Ectodermal cell (in vitro differentiated cells): ENCODE data around the gene CDC73.
"Not testable (repeated sequence)": the region's sequence is repeated elsewhere in the genome, so short reads cannot be mapped to it uniquely, and the experiment has no call there.

Source experiments
- H3K27ac ChIP-seq: 2 replicates; pipeline ENCODE4 v1.7.0; 2013; ENCODE audit warnings: mild to moderate bottlenecking, low read depth, low read length; ENCODE audit not compliant: insufficient read depth, poor library complexity, severe bottlenecking
- H3K27me3 ChIP-seq: 2 replicates; pipeline ENCODE4 v1.7.0; 2013; ENCODE audit warnings: mild to moderate bottlenecking, low read length; ENCODE audit not compliant: insufficient read depth, control insufficient read depth, poor library complexity, severe bottlenecking
- H3K36me3 ChIP-seq: one replicate; pipeline ENCODE4 v1.7.0; 2013; ENCODE audit warnings: low read length; ENCODE audit not compliant: control insufficient read depth, insufficient read depth
- H3K4me1 ChIP-seq: one replicate; pipeline ENCODE4 v1.7.0; 2013; ENCODE audit warnings: low read length; ENCODE audit not compliant: control insufficient read depth, insufficient read depth
- H3K4me3 ChIP-seq: 2 replicates; pipeline ENCODE4 v1.7.0; 2013; ENCODE audit warnings: low read depth, low read length, control low read depth; ENCODE audit not compliant: insufficient read depth
- H3K9me3 ChIP-seq: 2 replicates; pipeline ENCODE4 v1.7.0; 2013; ENCODE audit warnings: mild to moderate bottlenecking, low read length, moderate library complexity; ENCODE audit not compliant: control insufficient read depth
- WGBS, 2 experiments: methylation state at CpG; one replicate each; pipeline ENCODE4 v1.1.7; 2013; ENCODE audit warnings: missing lambda C conversion rate in 2 of 2; 5-methylcytosine and 5-hydroxymethylcytosine counted together

The CDC73 gene

GRCh38 chr1:193216920-193217319 is 95.1 kb downstream of the CDC73 start:
- H3K27me3 ChIP-seq: no peaks in the 10 kb centered on the region
- peaks cover 6% of the 10 kb centered on the region for H3K4me1 ChIP-seq
- H3K27ac ChIP-seq: no peak overlapping the region
- H3K9me3 ChIP-seq: no peaks in the 10 kb centered on the region
- 36 to 43% methylated on average over 7 to 8 of the region's 8 CpGs for WGBS, 2 experiments
- peaks cover 5% of the 10 kb centered on the region for H3K36me3 ChIP-seq
- no peak overlapping the region for H3K4me3 ChIP-seq

GRCh38 chr1:193219391-193219790 is 97.6 kb downstream of the CDC73 start:
- 94 to 95% methylated on average over 4 of the region's 4 CpGs for WGBS, 2 experiments
- peaks cover 5% of the 10 kb centered on the region for H3K36me3 ChIP-seq
- no peak overlapping the region for H3K27ac ChIP-seq

GRCh38 chr1:193221651-193222050 is 99.8 kb downstream of the CDC73 start:
- no peaks in the 10 kb centered on the region for H3K36me3 ChIP-seq
- no peaks in the 10 kb centered on the region for H3K9me3 ChIP-seq
- peaks cover 6% of the 10 kb centered on the region for H3K4me1 ChIP-seq
- no peaks in the 10 kb centered on the region for H3K27me3 ChIP-seq
- H3K4me3 ChIP-seq: no peak overlapping the region
- no peak overlapping the region for H3K27ac ChIP-seq

More at GRCh38 chr1:193219391-193219790, 97.6 kb downstream of the CDC73 start:
- H3K27me3 ChIP-seq: no peaks in the 10 kb centered on the region
- no peak overlapping the region for H3K4me3 ChIP-seq
- no peaks in the 10 kb centered on the region for H3K9me3 ChIP-seq
- H3K4me1 ChIP-seq: peaks cover 6% of the 10 kb centered on the region

- H3K36me3 ChIP-seq: no peaks in the 10 kb centered on the region
- H3K4me1 ChIP-seq: peaks cover 2% of the 10 kb centered on the region
- no peaks in the 10 kb centered on the region for H3K9me3 ChIP-seq
- no peak overlapping the region for H3K27ac ChIP-seq
- H3K4me3 ChIP-seq: no peak overlapping the region
- H3K27me3 ChIP-seq: no peaks in the 10 kb centered on the region
- 93 to 95% methylated on average over 7 to 8 of the region's 8 CpGs for WGBS, 2 experiments
Observed at GRCh38 chr1:193222056-193222615, 100.3 kb downstream of the CDC73 start.

- peaks cover 4% of the 10 kb centered on the region for H3K36me3 ChIP-seq
- H3K27me3 ChIP-seq: no peaks in the 10 kb centered on the region
- no peaks in the 10 kb centered on the region for H3K9me3 ChIP-seq
- no peaks in the 10 kb centered on the region for H3K4me1 ChIP-seq
- no peak overlapping the region for H3K27ac ChIP-seq
- no peak overlapping the region for H3K4me3 ChIP-seq
- WGBS, 2 experiments: 91 to 98% methylated on average over 2 to 3 of the region's 3 CpGs
Observed at GRCh38 chr1:193229136-193229535, 107.3 kb downstream of the CDC73 start.

GRCh38 chr1:193231146-193231545 is 109.3 kb downstream of the CDC73 start:
- not testable (repeated sequence) for H3K27ac ChIP-seq, H3K4me3 ChIP-seq, H3K9me3 ChIP-seq, H3K27me3 ChIP-seq, H3K36me3 ChIP-seq, H3K4me1 ChIP-seq

GRCh38 chr1:193234530-193234929 is 112.7 kb downstream of the CDC73 start:
- Histone ChIP-seq H3K27me3 (no peaks in the 10 kb centered on the region), H3K27ac (no peak overlapping the region), H3K9me3 (no peaks in the 10 kb centered on the region), H3K4me3 (no peak overlapping the region), H3K4me1 (no peaks in the 10 kb centered on the region), H3K36me3 (peaks cover 10% of the 10 kb centered on the region)
- 95 to 100% methylated on average over 1 of the region's 1 CpG for WGBS, 2 experiments

- no peak overlapping the region for H3K4me3 ChIP-seq
- peaks cover 10% of the 10 kb centered on the region for H3K36me3 ChIP-seq
- no peak overlapping the region for H3K27ac ChIP-seq
- H3K4me1 ChIP-seq: no peaks in the 10 kb centered on the region
- 94 to 95% methylated on average over 15 of the region's 15 CpGs for WGBS, 2 experiments
- H3K27me3 ChIP-seq: no peaks in the 10 kb centered on the region
- no peaks in the 10 kb centered on the region for H3K9me3 ChIP-seq
Observed at GRCh38 chr1:193237381-193237978, 115.6 kb downstream of the CDC73 start.

GRCh38 chr1:193240609-193241008 is 118.8 kb downstream of the CDC73 start:
- peaks cover 5% of the 10 kb centered on the region for H3K36me3 ChIP-seq
- no peaks in the 10 kb centered on the region for H3K4me1 ChIP-seq
- no peaks in the 10 kb centered on the region for H3K9me3 ChIP-seq
- H3K4me3 ChIP-seq: no peak overlapping the region
- no peaks in the 10 kb centered on the region for H3K27me3 ChIP-seq
- no peak overlapping the region for H3K27ac ChIP-seq
- WGBS, 2 experiments: 80 to 93% methylated on average over 1 of the region's 1 CpG

GRCh38 chr1:193241132-193241827 is 119.4 kb downstream of the CDC73 start:
- Histone ChIP-seq H3K27me3 (no peaks in the 10 kb centered on the region), H3K27ac (no peak overlapping the region), H3K4me1 (no peaks in the 10 kb centered on the region), H3K36me3 (peaks cover 3% of the 10 kb centered on the region), H3K4me3 (no peak overlapping the region), H3K9me3 (no peaks in the 10 kb centered on the region)
- WGBS, 2 experiments: 92 to 96% methylated on average over 7 of the region's 7 CpGs
